Endothelial cell of umbilical vein (primary cell): ENCODE results near the gene PLCG2. TPM values are rescaled to one million over a fixed set of nuclear protein-coding genes. Genes with fewer than 3 reads are reported as not detected.
"Not testable (repeated sequence)": the region's sequence is repeated elsewhere in the genome, so short reads cannot be mapped to it uniquely, and the experiment has no call there.

ENCODE experiments used
- BruUV-seq: library from RNA; stranded (reverse); fragments of 400-500 nt; replicated peaks from 2 replicates; lab custom pipeline; 2021; lab: Mats Ljungman, UMichigan
- CTCF ChIA-PET: fragments of 300-600, 350-600 bp; sonication (Branson Sonifier 250); formaldehyde crosslinking; loops from one replicate; lab custom pipeline; 2021; ENCODE audit warnings: antibody characterized with exemption, inconsistent platforms; lab: Charles Lee
- POLR2A ChIA-PET: fragments of 300-600, 350-600 bp; sonication (Branson Sonifier 250); formaldehyde crosslinking; loops from one replicate; lab custom pipeline; 2021; ENCODE audit warnings: antibody characterized with exemption, inconsistent platforms; lab: Charles Lee
- DNase-seq: peaks from one replicate; pipeline ENCODE4 v3.0.0-alpha.2; 2011; ENCODE audit warnings: low read depth, low spot score
- FAIRE-seq: peaks from 2 replicates; lab custom pipeline; 2011; peaks lifted over from hg19 to GRCh38; lab: Jason Lieb, UNC
- H2AFZ ChIP-seq: 2 replicates; pipeline ENCODE4 v1.6.0; 2012; ENCODE audit warnings: low read depth, low read length, control low read depth, inconsistent platforms
- H3K27ac ChIP-seq: 2 replicates; pipeline ENCODE4 v1.5.1; 2011; ENCODE audit warnings: low read depth, mild to moderate bottlenecking, control low read depth, low read length, moderate library complexity; ENCODE audit not compliant: insufficient read depth
- H3K27me3 ChIP-seq, 2 experiments: 2 replicates each; pipeline versions ENCODE4 v1.6.0 to v1.6.1; 2011; ENCODE audit warnings: low read length in 2 of 2, mixed read lengths in 1 of 2; ENCODE audit not compliant: control insufficient read depth in 2 of 2, insufficient read depth in 2 of 2
- H3K36me3 ChIP-seq, 2 experiments: 2 replicates in 1 of 2; 3 replicates in 1 of 2; pipeline ENCODE4 v1.5.1; 2011; ENCODE audit warnings: low read length in 2 of 2, mild to moderate bottlenecking in 1 of 2, moderate library complexity in 1 of 2; ENCODE audit not compliant: control insufficient read depth in 2 of 2, insufficient read depth in 2 of 2; ENCODE audit errors: extremely low read depth in 1 of 2
- H3K4me1 ChIP-seq: 3 replicates; pipeline ENCODE4 v1.5.1; 2011; ENCODE audit warnings: mild to moderate bottlenecking, low read length; ENCODE audit not compliant: control insufficient read depth, insufficient read depth; ENCODE audit errors: extremely low read depth
- H3K4me2 ChIP-seq: 2 replicates; pipeline ENCODE4 v1.6.1; 2011; ENCODE audit warnings: low read length, control low read depth, mixed read lengths; ENCODE audit not compliant: insufficient read depth
- H3K4me3 ChIP-seq, 3 experiments: fragments of 200-600 bp in 1 of 3; sonication (generic), shearing (Covaris generic) in 1 of 3; replicated peaks in 1 of 3; 2 replicates each; pipeline ENCODE4 v1.5.1; 2011 to 2016; ENCODE audit warnings: control low read depth in 3 of 3, low read length in 3 of 3, mild to moderate bottlenecking in 2 of 3, inconsistent platforms in 1 of 3, low read depth in 1 of 3, moderate library complexity in 1 of 3; ENCODE audit not compliant: insufficient read depth in 1 of 3
- H3K79me2 ChIP-seq: 2 replicates; pipeline ENCODE4 v1.6.0; 2012; ENCODE audit warnings: low read length, inconsistent platforms; ENCODE audit not compliant: control insufficient read depth, insufficient read depth
- H3K9ac ChIP-seq: replicated peaks from 2 replicates; pipeline ENCODE3; 2011; ENCODE audit warnings: low read length, control low read depth; ENCODE audit not compliant: insufficient read depth; ENCODE audit errors: extremely low read depth
- H3K9me1 ChIP-seq: replicated peaks from 3 replicates; pipeline ENCODE4 v1.6.0; 2011; ENCODE audit warnings: mild to moderate bottlenecking, low read length; ENCODE audit not compliant: control insufficient read depth, insufficient read depth; ENCODE audit errors: extremely low read depth
- H3K9me3 ChIP-seq: replicated peaks from 2 replicates; pipeline ENCODE4 v1.5.1; 2012; ENCODE audit warnings: low read length, inconsistent platforms; ENCODE audit not compliant: control insufficient read depth, insufficient read depth
- H4K20me1 ChIP-seq: replicated peaks from 2 replicates; pipeline ENCODE3; 2011; ENCODE audit warnings: mild to moderate bottlenecking, low read length; ENCODE audit not compliant: control insufficient read depth, insufficient read depth; ENCODE audit errors: extremely low read depth
- EZH2 ChIP-seq: IDR thresholded peaks from 2 replicates; pipeline ENCODE4 v1.6.1; 2012; ENCODE audit warnings: borderline replicate concordance, low read depth, mild to moderate bottlenecking, moderate library complexity, low read length, inconsistent platforms; ENCODE audit not compliant: severe bottlenecking
- FOS ChIP-seq: IDR thresholded peaks from 2 replicates; pipeline ENCODE4 v1.6.1; 2011; ENCODE audit warnings: mild to moderate bottlenecking, low read length, moderate library complexity, borderline replicate concordance; ENCODE audit not compliant: insufficient read depth
- GATA2 ChIP-seq: IDR thresholded peaks from 2 replicates; pipeline ENCODE4 v1.7.0; 2011; ENCODE audit warnings: low read depth, mild to moderate bottlenecking, moderate library complexity, mixed read lengths, low read length; ENCODE audit not compliant: insufficient read length, insufficient read depth
- MAX ChIP-seq: IDR thresholded peaks from 2 replicates; pipeline ENCODE4 v1.6.1; 2011; ENCODE audit not compliant: insufficient read depth, insufficient read length
- MYC ChIP-seq: IDR thresholded peaks from one replicate; pipeline ENCODE4 v1.6.1; 2011; ENCODE audit warnings: mild to moderate bottlenecking, low read depth, low read length
- POLR2A ChIP-seq: IDR thresholded peaks from 2 replicates; pipeline ENCODE4 v1.6.1; 2012; ENCODE audit warnings: low read depth, mild to moderate bottlenecking, control low read depth, low read length
- POLR2AphosphoS5 ChIP-seq: IDR thresholded peaks from 2 replicates; pipeline ENCODE4 v1.6.1; 2012; ENCODE audit warnings: low read depth, mild to moderate bottlenecking, control low read depth, low read length, moderate library complexity; ENCODE audit not compliant: insufficient read depth
- dilution Hi-C: fragments of 300-500 bp; cut with MboI; formaldehyde crosslinking; loops from one replicate; pipeline ENCODE4 v1.15.0; 2019; ENCODE audit warnings: low sequenced_read_pairs; ENCODE audit not compliant: extremely low pct_ligation_motif_present
- intact Hi-C: fragments of 100-400 bp; cut with micrococcal nuclease; formaldehyde crosslinking; loops from one replicate; pipeline ENCODE4 v1.10.0; 2022
- polyA plus RNA-seq, 4 experiments: library from polyadenylated mRNA; depleted of rRNA in 3 of 4; stranded (reverse) in 3 of 4; unstranded in 1 of 4; fragments of >200 nt; gene quantifications; 2 replicates each; pipeline versions ENCODE4 v1.2.1 to v1.2.3, GENCODE V29; 2011 to 2012; ENCODE audit warnings: missing spikeins in 1 of 4
- total RNA-seq: library from RNA; stranded (reverse); gene quantifications from 2 replicates; pipeline ENCODE4 v1.2.3, GENCODE V29; 2021
- TF ChIP-seq, protein P1 (sequence below), 2 donors: IDR thresholded peaks; 1 replicate in 1 of 2; 2 replicates in 1 of 2; pipeline ENCODE4 v1.5.1; 2011; ENCODE audit warnings: low read length in 2 of 2, mild to moderate bottlenecking in 2 of 2, moderate library complexity in 2 of 2, control low read depth in 1 of 2, inconsistent platforms in 1 of 2, low read depth in 1 of 2; ENCODE audit not compliant: insufficient read depth in 1 of 2; ENCODE audit errors: extremely low read depth in 1 of 2

Gene PLCG2
- total and polyA plus RNA-seq, 2 donors (not counting 3 experiments of a cell fraction or from before 2014, with no cell fraction given): 10.8 to 13.6 TPM

DNA sequence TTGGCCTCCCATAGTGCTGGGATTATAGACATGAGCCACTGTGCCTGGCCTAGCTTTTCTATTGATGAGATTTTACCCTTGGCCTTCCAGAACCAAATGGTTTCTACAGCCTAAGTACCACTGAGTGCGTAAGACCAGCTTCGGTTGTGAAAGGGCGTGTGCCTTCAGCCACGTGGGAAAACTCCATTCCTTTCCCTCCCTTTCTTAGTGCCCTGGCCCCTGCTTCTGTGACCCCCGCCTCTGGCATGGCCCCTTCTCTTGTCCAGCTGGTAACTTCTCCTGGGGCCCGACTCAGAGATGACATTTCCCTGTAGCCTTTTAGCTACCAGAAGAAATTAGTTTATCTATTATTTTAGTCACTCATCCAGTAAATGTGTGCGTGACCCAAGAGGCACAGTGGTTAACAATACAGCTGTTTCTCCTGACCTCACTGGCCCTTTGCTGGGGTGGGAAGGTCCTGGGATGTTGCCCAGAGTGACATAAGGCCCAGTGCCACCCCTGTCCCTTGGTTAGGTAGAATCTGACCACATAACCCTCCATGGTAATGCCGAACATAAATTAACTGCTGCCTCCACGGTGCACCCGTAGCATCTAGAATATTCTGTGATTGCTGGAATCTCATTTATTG is 97.3 kb downstream of the PLCG2 start:
- Histone ChIP-seq H3K36me3 (no peaks in the 10 kb centered on the region), H2AFZ (no peak overlapping the region), H3K4me1 (peaks cover 11% of the 10 kb centered on the region), H3K4me2 (no peak overlapping the region), H3K27me3 (no peaks in the 10 kb centered on the region), H4K20me1 (no peaks in the 10 kb centered on the region), H3K79me2 (no peaks in the 10 kb centered on the region), H3K9ac (no peak overlapping the region), H3K9me3 (no peaks in the 10 kb centered on the region), H3K4me3 (no peak overlapping the region), H3K27ac (no peak overlapping the region), H3K9me1 (no peaks in the 10 kb centered on the region)
- DNase-seq (no peak), FAIRE-seq (no peak)
- intact Hi-C loops (loop anchor here (10.0 kb wide), 1 partner anchor 252 kb away; no protein-coding TSS in a partner anchor), dilution Hi-C loops (no loop called here)
- ChIA-PET POLR2A (no interaction called here), CTCF (interaction anchor here (1.1 kb wide), 1 partner anchor 354 kb away, joined by 3 read pairs; no protein-coding TSS in a partner anchor)
- TF ChIP-seq MYC: no peak
- TF ChIP-seq FOS: no peak
- no peak for TF ChIP-seq POLR2A
- TF ChIP-seq POLR2AphosphoS5: no peak
- no peak for TF ChIP-seq GATA2
- TF ChIP-seq, protein P1, sequence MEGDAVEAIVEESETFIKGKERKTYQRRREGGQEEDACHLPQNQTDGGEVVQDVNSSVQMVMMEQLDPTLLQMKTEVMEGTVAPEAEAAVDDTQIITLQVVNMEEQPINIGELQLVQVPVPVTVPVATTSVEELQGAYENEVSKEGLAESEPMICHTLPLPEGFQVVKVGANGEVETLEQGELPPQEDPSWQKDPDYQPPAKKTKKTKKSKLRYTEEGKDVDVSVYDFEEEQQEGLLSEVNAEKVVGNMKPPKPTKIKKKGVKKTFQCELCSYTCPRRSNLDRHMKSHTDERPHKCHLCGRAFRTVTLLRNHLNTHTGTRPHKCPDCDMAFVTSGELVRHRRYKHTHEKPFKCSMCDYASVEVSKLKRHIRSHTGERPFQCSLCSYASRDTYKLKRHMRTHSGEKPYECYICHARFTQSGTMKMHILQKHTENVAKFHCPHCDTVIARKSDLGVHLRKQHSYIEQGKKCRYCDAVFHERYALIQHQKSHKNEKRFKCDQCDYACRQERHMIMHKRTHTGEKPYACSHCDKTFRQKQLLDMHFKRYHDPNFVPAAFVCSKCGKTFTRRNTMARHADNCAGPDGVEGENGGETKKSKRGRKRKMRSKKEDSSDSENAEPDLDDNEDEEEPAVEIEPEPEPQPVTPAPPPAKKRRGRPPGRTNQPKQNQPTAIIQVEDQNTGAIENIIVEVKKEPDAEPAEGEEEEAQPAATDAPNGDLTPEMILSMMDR (IDR thresholded peaks at IDR 0.05; ENCODE audit: extremely low read depth in 1 of 2, insufficient read depth in 1 of 2, low read depth in 1 of 2, low read length in 2 of 2): no peak
- TF ChIP-seq MAX: no peak
- no peak for TF ChIP-seq EZH2
- no TSS peak for BruUV-seq

GRCh38 chr16:81877490-81877889 is 98.4 kb downstream of the PLCG2 start:
- peaks cover 11% of the 10 kb centered on the region for H3K4me1 ChIP-seq
- H3K27me3 ChIP-seq, POLR2A ChIA-PET, H3K27ac ChIP-seq, H3K79me2 ChIP-seq, dilution Hi-C loops, H3K9me1 ChIP-seq, DNase-seq, H2AFZ ChIP-seq, H4K20me1 ChIP-seq, H3K9me3 ChIP-seq, FAIRE-seq, CTCF ChIA-PET, BruUV-seq, H3K36me3 ChIP-seq, H3K4me2 ChIP-seq, H3K4me3 ChIP-seq, H3K9ac ChIP-seq: not testable (repeated sequence)
- intact Hi-C loops: loop anchor here (10.0 kb wide), 1 partner anchor 253 kb away; no protein-coding TSS in a partner anchor
